Activated T-cell treated with anti-CD3 and anti-CD28 coated beads, Interleukin-2, amount 50 U/mL, for 4 hours (primary cell): Measurements from ENCODE around the gene FOXN3. TPM values are rescaled to one million over a fixed set of nuclear protein-coding genes. Genes with fewer than 3 reads are reported as not detected.
A peak's percentile ranks its signal among the peaks of the same experiment; 100 is the strongest.

Source experiments
- ATAC-seq, 2 donors: fragments of 200-7000 bp; cut with Tn5 transposase; one replicate each; pipeline ENCODE4 v1.10.0; 2021
- DNase-seq: peaks from one replicate; pipeline ENCODE4 v3.0.0-alpha.2; 2020
- H3K27me3 Mint-ChIP-seq: one replicate; pipeline ENCODE4 v1.8.0; 2021; ENCODE audit warnings: low read depth, mixed read lengths
- H3K36me3 Mint-ChIP-seq: one replicate; pipeline ENCODE4 v1.8.0; 2022; ENCODE audit warnings: mixed read lengths; ENCODE audit not compliant: insufficient read depth
- H3K4me1 Mint-ChIP-seq: one replicate; pipeline ENCODE4 v1.8.0; 2021; ENCODE audit warnings: low read depth, mixed read lengths
- H3K4me3 Mint-ChIP-seq: one replicate; pipeline ENCODE4 v1.8.0; 2021; ENCODE audit warnings: mild to moderate bottlenecking, moderate library complexity, mixed read lengths
- H3K9me3 Mint-ChIP-seq: one replicate; pipeline ENCODE4 v1.8.0; 2021; ENCODE audit warnings: mixed read lengths
- total RNA-seq, 3 donors: library from RNA; stranded (reverse); gene quantifications; one replicate each; pipeline ENCODE4 v1.2.1, GENCODE V29; 2021

Gene FOXN3
- total RNA-seq, 3 donors from 2014 or later: 67.0 to 83.1 (median 69.5) TPM

- H3K4me1 Mint-ChIP-seq: peaks cover 48% of the 10 kb centered on the region
- peaks cover 10% of the 10 kb centered on the region for H3K9me3 Mint-ChIP-seq
- ATAC-seq (no peak), DNase-seq (no peak)
- H3K36me3 Mint-ChIP-seq: peaks cover 37% of the 10 kb centered on the region
- H3K4me3 Mint-ChIP-seq: no peak overlapping the region
- no peaks in the 10 kb centered on the region for H3K27me3 Mint-ChIP-seq
Observed at GRCh38 chr14:89320381-89321000, 96.5 kb downstream of the FOXN3 start.

- Mint-ChIP-seq H3K36me3 (peaks cover 39% of the 10 kb centered on the region), H3K4me3 (no peak overlapping the region), H3K27me3 (no peaks in the 10 kb centered on the region), H3K4me1 (peaks cover 46% of the 10 kb centered on the region), H3K9me3 (peaks cover 10% of the 10 kb centered on the region)
- no peak for DNase-seq
- no peak for ATAC-seq
Observed at GRCh38 chr14:89319687-89320086, 97.3 kb downstream of the FOXN3 start.

- no peak overlapping the region for H3K4me3 Mint-ChIP-seq
- ATAC-seq (peak in 1 of 2 donors; percentile 30), DNase-seq (no peak)
- H3K27me3 Mint-ChIP-seq: no peaks in the 10 kb centered on the region
- peaks cover 33% of the 10 kb centered on the region for H3K4me1 Mint-ChIP-seq
- peaks cover 10% of the 10 kb centered on the region for H3K9me3 Mint-ChIP-seq
- H3K36me3 Mint-ChIP-seq: peaks cover 33% of the 10 kb centered on the region
Observed at GRCh38 chr14:89317051-89317691, 99.9 kb downstream of the FOXN3 start.

GRCh38 chr14:89315493-89316470, 101.3 kb downstream of the FOXN3 start:
- DNase-seq: no peak
- Mint-ChIP-seq H3K9me3 (peaks cover 10% of the 10 kb centered on the region), H3K4me3 (no peak overlapping the region), H3K27me3 (no peaks in the 10 kb centered on the region), H3K4me1 (peaks cover 32% of the 10 kb centered on the region), H3K36me3 (peaks cover 29% of the 10 kb centered on the region)
- ATAC-seq: no peak

GRCh38 chr14:89314274-89314673, 102.8 kb downstream of the FOXN3 start:
- ATAC-seq (no peak), DNase-seq (no peak)
- peaks cover 7% of the 10 kb centered on the region for H3K9me3 Mint-ChIP-seq
- no peak overlapping the region for H3K4me3 Mint-ChIP-seq
- H3K27me3 Mint-ChIP-seq: no peaks in the 10 kb centered on the region
- peaks cover 24% of the 10 kb centered on the region for H3K36me3 Mint-ChIP-seq
- H3K4me1 Mint-ChIP-seq: peaks cover 34% of the 10 kb centered on the region

GRCh38 chr14:89312932-89313331, 104.1 kb downstream of the FOXN3 start:
- Mint-ChIP-seq H3K27me3 (no peaks in the 10 kb centered on the region), H3K4me3 (no peak overlapping the region), H3K36me3 (peaks cover 15% of the 10 kb centered on the region), H3K9me3 (no peaks in the 10 kb centered on the region), H3K4me1 (peaks cover 32% of the 10 kb centered on the region)
- DNase-seq (no peak), ATAC-seq (no peak)

- no peaks in the 10 kb centered on the region for H3K27me3 Mint-ChIP-seq
- no peaks in the 10 kb centered on the region for H3K9me3 Mint-ChIP-seq
- no peak overlapping the region for H3K4me3 Mint-ChIP-seq
- H3K36me3 Mint-ChIP-seq: peaks cover 15% of the 10 kb centered on the region
- DNase-seq (no peak), ATAC-seq (no peak)
- peaks cover 37% of the 10 kb centered on the region for H3K4me1 Mint-ChIP-seq
Observed at GRCh38 chr14:89310211-89310610, 106.8 kb downstream of the FOXN3 start.

- H3K27me3 Mint-ChIP-seq: no peaks in the 10 kb centered on the region
- H3K9me3 Mint-ChIP-seq: no peaks in the 10 kb centered on the region
- H3K4me3 Mint-ChIP-seq: no peak overlapping the region
- H3K4me1 Mint-ChIP-seq: peaks cover 38% of the 10 kb centered on the region
- DNase-seq (no peak), ATAC-seq (no peak)
- H3K36me3 Mint-ChIP-seq: peaks cover 10% of the 10 kb centered on the region
Observed at GRCh38 chr14:89309670-89310177, 107.3 kb downstream of the FOXN3 start.

- Mint-ChIP-seq H3K4me3 (no peak overlapping the region), H3K36me3 (peaks cover 10% of the 10 kb centered on the region), H3K9me3 (no peaks in the 10 kb centered on the region), H3K27me3 (no peaks in the 10 kb centered on the region), H3K4me1 (peaks cover 46% of the 10 kb centered on the region)
- DNase-seq: no peak
- ATAC-seq: no peak
Observed at GRCh38 chr14:89308232-89308959, 108.6 kb downstream of the FOXN3 start.

GRCh38 chr14:89307409-89307808, 109.6 kb downstream of the FOXN3 start:
- no peak for ATAC-seq
- peaks cover 54% of the 10 kb centered on the region for H3K4me1 Mint-ChIP-seq
- no peak for DNase-seq
- no peaks in the 10 kb centered on the region for H3K9me3 Mint-ChIP-seq
- no peaks in the 10 kb centered on the region for H3K27me3 Mint-ChIP-seq
- H3K36me3 Mint-ChIP-seq: peaks cover 13% of the 10 kb centered on the region
- no peak overlapping the region for H3K4me3 Mint-ChIP-seq

GRCh38 chr14:89304972-89305703, 111.9 kb downstream of the FOXN3 start:
- peak; percentile 53 to 66 for ATAC-seq
- no peaks in the 10 kb centered on the region for H3K27me3 Mint-ChIP-seq
- no peak overlapping the region for H3K4me3 Mint-ChIP-seq
- peaks cover 13% of the 10 kb centered on the region for H3K36me3 Mint-ChIP-seq
- H3K4me1 Mint-ChIP-seq: peaks cover 57% of the 10 kb centered on the region
- no peaks in the 10 kb centered on the region for H3K9me3 Mint-ChIP-seq
- DNase-seq: no peak

GRCh38 chr14:89304561-89304960, 112.5 kb downstream of the FOXN3 start:
- peaks cover 58% of the 10 kb centered on the region for H3K4me1 Mint-ChIP-seq
- H3K4me3 Mint-ChIP-seq: no peak overlapping the region
- H3K9me3 Mint-ChIP-seq: no peaks in the 10 kb centered on the region
- H3K27me3 Mint-ChIP-seq: no peaks in the 10 kb centered on the region
- peaks cover 17% of the 10 kb centered on the region for H3K36me3 Mint-ChIP-seq
- ATAC-seq: no peak
- no peak for DNase-seq
